ENCODE measurements around the gene NEDD9.

The NEDD9 gene

GRCh38 chr6:11248974-11249761 lies 16.7 kb upstream of the NEDD9 start (continued):
- TF ChIP-seq CREB5 (CRISPR knock-in tag; IDR thresholded peaks at IDR 0.05; ENCODE audit: low read depth), result no peak
- TF ChIP-seq ZC3H10 (CRISPR knock-in tag; IDR thresholded peaks at IDR 0.05), result no peak
- no peak for TF ChIP-seq RARB (CRISPR knock-in tag; IDR thresholded peaks at IDR 0.05)

- TF ChIP-seq ZC3H10 (CRISPR knock-in tag; IDR thresholded peaks at IDR 0.05) (no peak), CREB5 (CRISPR knock-in tag; IDR thresholded peaks at IDR 0.05; ENCODE audit: low read depth) (no peak), SNAI2 (CRISPR knock-in tag; IDR thresholded peaks at IDR 0.05) (no peak), ZFP3 (CRISPR knock-in tag; IDR thresholded peaks at IDR 0.05) (no peak), POU6F1 (CRISPR knock-in tag; IDR thresholded peaks at IDR 0.05; ENCODE audit: borderline replicate concordance, low read depth) (no peak), TOX (CRISPR knock-in tag; IDR thresholded peaks at IDR 0.05; ENCODE audit: borderline replicate concordance) (no peak), ARNTL (CRISPR knock-in tag; IDR thresholded peaks at IDR 0.05; ENCODE audit: borderline replicate concordance, low read depth) (no peak), CSRNP3 (CRISPR knock-in tag; IDR thresholded peaks at IDR 0.05) (no peak), TCF4 (CRISPR knock-in tag; IDR thresholded peaks at IDR 0.05; ENCODE audit: borderline replicate concordance) (no peak)
- no peak for ATAC-seq
These were observed 14.3 kb upstream of the NEDD9 start for GRCh38 chr6:11246722-11247121.

GRCh38 chr6:11245381-11246256 lies 13.2 kb upstream of the NEDD9 start:
- peak; percentile 67 for TF ChIP-seq ISL1 (CRISPR knock-in tag; IDR thresholded peaks at IDR 0.05)
- TF ChIP-seq SNAI2 (CRISPR knock-in tag; IDR thresholded peaks at IDR 0.05), result no peak
- TF ChIP-seq PPARA (CRISPR knock-in tag; IDR thresholded peaks at IDR 0.05; ENCODE audit: borderline replicate concordance), result no peak
- TF ChIP-seq TSHZ2 (CRISPR knock-in tag; IDR thresholded peaks at IDR 0.05), result no peak
- no peak for TF ChIP-seq ARNTL (CRISPR knock-in tag; IDR thresholded peaks at IDR 0.05; ENCODE audit: borderline replicate concordance, low read depth)
- no peak for TF ChIP-seq TOX (CRISPR knock-in tag; IDR thresholded peaks at IDR 0.05; ENCODE audit: borderline replicate concordance)
- TF ChIP-seq RARB (CRISPR knock-in tag; IDR thresholded peaks at IDR 0.05), result no peak
- no peak for TF ChIP-seq POU6F1 (CRISPR knock-in tag; IDR thresholded peaks at IDR 0.05; ENCODE audit: borderline replicate concordance, low read depth)
- ATAC-seq, result peak; percentile 59

Data from SK-N-SH treated with all-trans-retinoic acid at 6 μM for 48 hours (cell line).